Panc1 (cell line): ENCODE measurements around the gene ST8SIA6. TPM values are rescaled to one million over a fixed set of nuclear protein-coding genes. Genes with fewer than 3 reads are reported as not detected.

Experiments
- ATAC-seq: fragments of 200-7000 bp; cut with Tn5 transposase; 2 replicates; pipeline ENCODE4 v1.9.1; 2020; ENCODE audit warnings: mild to moderate bottlenecking, moderate library complexity
- BruUV-seq: library from RNA; stranded (reverse); fragments of 400-500 nt; replicated peaks from 2 replicates; lab custom pipeline; 2021; lab: Mats Ljungman, UMichigan
- CTCF ChIA-PET: fragments of 300-600 bp; sonication (Branson Sonifier 250); formaldehyde crosslinking; loops from one replicate; lab custom pipeline; 2022; ENCODE audit warnings: antibody characterized with exemption; lab: Charles Lee
- POLR2A ChIA-PET: fragments of 300-600 bp; sonication (Branson Sonifier 250); formaldehyde crosslinking; loops from one replicate; lab custom pipeline; 2022; ENCODE audit warnings: antibody characterized with exemption; lab: Charles Lee
- DNase-seq: peaks from one replicate; pipeline ENCODE4 v3.0.0-alpha.2; 2010; ENCODE audit warnings: low read depth, low spot score
- H3K27ac ChIP-seq: 2 replicates; pipeline ENCODE4 v1.5.1; 2011; ENCODE audit warnings: mild to moderate bottlenecking, low read length, inconsistent platforms
- H3K27me3 ChIP-seq: fragments of 200-500 bp; sonication (Bioruptor generic); 2 replicates; pipeline ENCODE4 v1.6.0; 2014; ENCODE audit warnings: low read length, inconsistent platforms; ENCODE audit not compliant: control insufficient read depth, insufficient read depth
- H3K36me3 ChIP-seq: fragments of 200-500 bp; sonication (Bioruptor generic); 2 replicates; pipeline ENCODE4 v1.5.1; 2014; ENCODE audit warnings: inconsistent platforms, mild to moderate bottlenecking, low read length, moderate library complexity; ENCODE audit not compliant: control insufficient read depth, insufficient read depth
- H3K4me1 ChIP-seq: 2 replicates; pipeline ENCODE4 v1.5.1; 2011; ENCODE audit warnings: inconsistent platforms, mild to moderate bottlenecking, low read length, moderate library complexity; ENCODE audit not compliant: control insufficient read depth, insufficient read depth
- H3K4me3 ChIP-seq, 2 experiments: 2 replicates each; pipeline ENCODE4 v1.5.1; 2011 to 2012; ENCODE audit warnings: low read depth in 2 of 2, low read length in 2 of 2, mild to moderate bottlenecking in 2 of 2, inconsistent platforms in 1 of 2, moderate library complexity in 1 of 2
- H3K9me3 ChIP-seq: fragments of 200-500 bp; sonication (Bioruptor generic); 2 replicates; pipeline ENCODE4 v1.5.1; 2014; ENCODE audit warnings: low read depth, mild to moderate bottlenecking, inconsistent platforms, low read length, moderate library complexity; ENCODE audit not compliant: control insufficient read depth, insufficient read depth
- CTCF ChIP-seq: fragments of 450-650 bp; IDR thresholded peaks from 2 replicates; pipeline ENCODE4 v1.5.1; 2017; ENCODE audit warnings: mild to moderate bottlenecking
- POLR2AphosphoS5 ChIP-seq: IDR thresholded peaks from 2 replicates; pipeline ENCODE4 v1.6.1; 2012; ENCODE audit warnings: mild to moderate bottlenecking, low read depth, low read length, moderate library complexity
- SIN3A ChIP-seq: IDR thresholded peaks from 2 replicates; pipeline ENCODE4 v1.6.1; 2012; ENCODE audit warnings: low read depth, mild to moderate bottlenecking, low read length, moderate library complexity, borderline replicate concordance; ENCODE audit not compliant: insufficient read depth
- TCF7L2 ChIP-seq: IDR thresholded peaks from 2 replicates; pipeline ENCODE4 v1.6.1; 2011; ENCODE audit warnings: mild to moderate bottlenecking, low read depth, low read length, inconsistent platforms
- in situ Hi-C: cut with HindIII; loops from 2 replicates; pipeline ENCODE4 v1.10.0; 2016; ENCODE audit warnings: low sequenced_read_pairs, low pct_unique_long_range_greater_than_20kb
- intact Hi-C: fragments of 100-400 bp; cut with micrococcal nuclease; formaldehyde crosslinking; loops from one replicate; pipeline ENCODE4 v1.10.0; 2022; ENCODE audit not compliant: unreplicated experiment
- total RNA-seq: library from RNA; stranded (reverse); gene quantifications from one replicate; pipeline ENCODE4 v1.2.1, GENCODE V29; 2021; ENCODE audit not compliant: unreplicated experiment
- TF ChIP-seq, protein P1 (sequence below), 2 experiments: IDR thresholded peaks; 2 replicates each; pipeline ENCODE4 v1.6.1; 2011 to 2012; ENCODE audit warnings: low read depth in 2 of 2, control low read depth in 1 of 2, low read length in 1 of 2, mild to moderate bottlenecking in 1 of 2, moderate library complexity in 1 of 2; ENCODE audit not compliant: insufficient read depth in 1 of 2

ST8SIA6 gene
- total RNA-seq, 1 experiment from 2014 or later, result 0.82 TPM

GRCh38 chr10:17354781-17355180 lies 99.6 kb downstream of the ST8SIA6 start:
- ChIA-PET CTCF (no interaction called here), POLR2A (interaction anchor here (0.6 kb wide), 1 partner anchor 32 kb away, joined by 4 read pairs; no protein-coding TSS in a partner anchor)
- H3K4me1 ChIP-seq, result no peaks in the 10 kb centered on the region
- no peak for DNase-seq
- in situ Hi-C loops (no loop called here), intact Hi-C loops (no loop called here)
- H3K9me3 ChIP-seq, result no peaks in the 10 kb centered on the region
- ATAC-seq, result no peak
- BruUV-seq, result no TSS peak
- no peak overlapping the region for H3K27ac ChIP-seq
- no peaks in the 10 kb centered on the region for H3K36me3 ChIP-seq
- H3K27me3 ChIP-seq, result no peaks in the 10 kb centered on the region
- no peak overlapping the region for H3K4me3 ChIP-seq
- no peak for TF ChIP-seq CTCF
- TF ChIP-seq POLR2AphosphoS5, result no peak
- TF ChIP-seq, protein P1, sequence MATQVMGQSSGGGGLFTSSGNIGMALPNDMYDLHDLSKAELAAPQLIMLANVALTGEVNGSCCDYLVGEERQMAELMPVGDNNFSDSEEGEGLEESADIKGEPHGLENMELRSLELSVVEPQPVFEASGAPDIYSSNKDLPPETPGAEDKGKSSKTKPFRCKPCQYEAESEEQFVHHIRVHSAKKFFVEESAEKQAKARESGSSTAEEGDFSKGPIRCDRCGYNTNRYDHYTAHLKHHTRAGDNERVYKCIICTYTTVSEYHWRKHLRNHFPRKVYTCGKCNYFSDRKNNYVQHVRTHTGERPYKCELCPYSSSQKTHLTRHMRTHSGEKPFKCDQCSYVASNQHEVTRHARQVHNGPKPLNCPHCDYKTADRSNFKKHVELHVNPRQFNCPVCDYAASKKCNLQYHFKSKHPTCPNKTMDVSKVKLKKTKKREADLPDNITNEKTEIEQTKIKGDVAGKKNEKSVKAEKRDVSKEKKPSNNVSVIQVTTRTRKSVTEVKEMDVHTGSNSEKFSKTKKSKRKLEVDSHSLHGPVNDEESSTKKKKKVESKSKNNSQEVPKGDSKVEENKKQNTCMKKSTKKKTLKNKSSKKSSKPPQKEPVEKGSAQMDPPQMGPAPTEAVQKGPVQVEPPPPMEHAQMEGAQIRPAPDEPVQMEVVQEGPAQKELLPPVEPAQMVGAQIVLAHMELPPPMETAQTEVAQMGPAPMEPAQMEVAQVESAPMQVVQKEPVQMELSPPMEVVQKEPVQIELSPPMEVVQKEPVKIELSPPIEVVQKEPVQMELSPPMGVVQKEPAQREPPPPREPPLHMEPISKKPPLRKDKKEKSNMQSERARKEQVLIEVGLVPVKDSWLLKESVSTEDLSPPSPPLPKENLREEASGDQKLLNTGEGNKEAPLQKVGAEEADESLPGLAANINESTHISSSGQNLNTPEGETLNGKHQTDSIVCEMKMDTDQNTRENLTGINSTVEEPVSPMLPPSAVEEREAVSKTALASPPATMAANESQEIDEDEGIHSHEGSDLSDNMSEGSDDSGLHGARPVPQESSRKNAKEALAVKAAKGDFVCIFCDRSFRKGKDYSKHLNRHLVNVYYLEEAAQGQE (IDR thresholded peaks at IDR 0.05; ENCODE audit: insufficient read depth in 1 of 2, low read depth in 2 of 2, low read length in 1 of 2), result no peak
- no peak for TF ChIP-seq SIN3A
- no peak for TF ChIP-seq TCF7L2

GRCh38 chr10:17353568-17354300 lies 100.7 kb downstream of the ST8SIA6 start:
- ATAC-seq (no peak), DNase-seq (no peak)
- H3K27ac ChIP-seq, result no peak overlapping the region
- TF ChIP-seq SIN3A (no peak), CTCF (no peak), POLR2AphosphoS5 (no peak), TCF7L2 (no peak)
- TF ChIP-seq, protein P1 (IDR thresholded peaks at IDR 0.05; ENCODE audit: insufficient read depth in 1 of 2, low read depth in 2 of 2, low read length in 1 of 2), result no peak
- H3K27me3 ChIP-seq, result no peaks in the 10 kb centered on the region
- no peaks in the 10 kb centered on the region for H3K9me3 ChIP-seq
- peaks cover 2% of the 10 kb centered on the region; the same call in 1 of the 2 replicates for H3K4me1 ChIP-seq
- intact Hi-C loops, result no loop called here
- CTCF ChIA-PET, result interaction anchor here (0.7 kb wide), 1 partner anchor 1008 kb away, joined by 3 read pairs; no protein-coding TSS in a partner anchor
- no TSS peak for BruUV-seq
- POLR2A ChIA-PET, result no interaction called here
- H3K36me3 ChIP-seq, result no peaks in the 10 kb centered on the region
- in situ Hi-C loops, result no loop called here
- H3K4me3 ChIP-seq, result no peak overlapping the region
